OCI-LY7 (cell line): Measurements from ENCODE around the gene SRSF9. TPM values are rescaled to one million over a fixed set of nuclear protein-coding genes. Genes with fewer than 3 reads are reported as not detected.

Experiments used
- BruUV-seq: library from RNA; stranded (reverse); fragments of 400-500 nt; replicated peaks from 2 replicates; lab custom pipeline; 2021; lab: Mats Ljungman, UMichigan
- CTCF ChIA-PET: fragments of 300-600 bp; sonication (Branson Sonifier 250); formaldehyde crosslinking; loops from one replicate; lab custom pipeline; 2022; ENCODE audit warnings: antibody characterized with exemption; ENCODE audit not compliant: unreplicated experiment; lab: Charles Lee
- POLR2A ChIA-PET: fragments of 300-600 bp; sonication (Branson Sonifier 250); formaldehyde crosslinking; loops from one replicate; lab custom pipeline; 2022; ENCODE audit warnings: antibody characterized with exemption; lab: Charles Lee
- DNase-seq: peaks from one replicate; pipeline ENCODE4 v3.0.0-alpha.2; 2015; ENCODE audit warnings: low spot score
- H2AFZ ChIP-seq: fragments of 200-600 bp; sonication (generic), shearing (Covaris generic); 2 replicates; pipeline ENCODE4 v1.6.1; 2014; ENCODE audit warnings: mild to moderate bottlenecking, antibody characterized with exemption, low read length, moderate library complexity
- H3K27ac ChIP-seq: fragments of 200-600 bp; sonication (generic); 2 replicates; pipeline ENCODE4 v1.5.1; 2014; ENCODE audit warnings: mixed run types, low read depth, mild to moderate bottlenecking, moderate library complexity, low read length, inconsistent platforms; ENCODE audit not compliant: poor library complexity, severe bottlenecking
- H3K36me3 ChIP-seq: fragments of 200-600 bp; sonication (generic); 2 replicates; pipeline ENCODE4 v1.6.1; 2014; ENCODE audit warnings: mild to moderate bottlenecking, antibody characterized with exemption, low read length, moderate library complexity, mixed read lengths; ENCODE audit not compliant: insufficient read depth
- H3K4me1 ChIP-seq: fragments of 200-600 bp; sonication (generic); 2 replicates; pipeline ENCODE4 v1.5.1; 2014; ENCODE audit warnings: mild to moderate bottlenecking, low read length; ENCODE audit not compliant: insufficient read depth, poor library complexity, severe bottlenecking
- H3K4me2 ChIP-seq: fragments of 200-600 bp; sonication (generic); 2 replicates; pipeline ENCODE4 v1.6.1; 2014; ENCODE audit warnings: mild to moderate bottlenecking, low read length
- H3K4me3 ChIP-seq: fragments of 200-600 bp; sonication (generic); 2 replicates; pipeline ENCODE4 v1.5.1; 2014; ENCODE audit warnings: mild to moderate bottlenecking, low read depth, low read length; ENCODE audit not compliant: poor library complexity, severe bottlenecking
- H3K79me2 ChIP-seq: fragments of 200-600 bp; sonication (generic); 2 replicates; pipeline ENCODE4 v1.6.1; 2016; ENCODE audit warnings: low read depth, mild to moderate bottlenecking, low read length, moderate library complexity, mixed read lengths; ENCODE audit not compliant: insufficient read depth
- H3K9me2 ChIP-seq: fragments of 200-600 bp; sonication (generic); 2 replicates; pipeline ENCODE4 v1.6.1; 2016; ENCODE audit warnings: mild to moderate bottlenecking, low read length, mixed read lengths; ENCODE audit not compliant: insufficient read depth
- H3K9me3 ChIP-seq: fragments of 200-600 bp; sonication (generic); 2 replicates; pipeline ENCODE4 v1.6.1; 2014; ENCODE audit warnings: mild to moderate bottlenecking, mixed run types, low read length, mixed read lengths
- H4K20me1 ChIP-seq: fragments of 200-600 bp; sonication (generic); 2 replicates; pipeline ENCODE4 v1.6.1; 2014; ENCODE audit warnings: mild to moderate bottlenecking, antibody characterized with exemption, low read length, moderate library complexity, mixed read lengths; ENCODE audit not compliant: insufficient read depth
- CTCF ChIP-seq: fragments of 200-600 bp; sonication (generic); conservative IDR thresholded peaks from 2 replicates; pipeline ENCODE4 v1.5.1; 2014; ENCODE audit warnings: mild to moderate bottlenecking, antibody characterized with exemption, low read length, moderate library complexity, mixed read lengths
- EZH2phosphoT487 ChIP-seq: fragments of 200-600 bp; sonication (generic); IDR thresholded peaks from 2 replicates; pipeline ENCODE4 v1.6.1; 2018; ENCODE audit warnings: low read depth, borderline replicate concordance, mild to moderate bottlenecking, mixed run types, antibody characterized with exemption, low read length, moderate library complexity, mixed read lengths
- intact Hi-C: fragments of 100-400 bp; cut with micrococcal nuclease; formaldehyde crosslinking; loops from one replicate; pipeline ENCODE4 v1.10.0; 2022; ENCODE audit not compliant: unreplicated experiment
- total RNA-seq, 2 experiments: library from RNA; depleted of rRNA in 1 of 2; stranded (reverse); fragments of >200 nt in 1 of 2; shearing (Covaris generic) in 1 of 2; gene quantifications; 2 replicates each; pipeline ENCODE4 v1.2.3, GENCODE V29; 2014 to 2022

Gene SRSF9
- total RNA-seq, 2 experiments from 2014 or later = 203 to 295 TPM

DNA sequence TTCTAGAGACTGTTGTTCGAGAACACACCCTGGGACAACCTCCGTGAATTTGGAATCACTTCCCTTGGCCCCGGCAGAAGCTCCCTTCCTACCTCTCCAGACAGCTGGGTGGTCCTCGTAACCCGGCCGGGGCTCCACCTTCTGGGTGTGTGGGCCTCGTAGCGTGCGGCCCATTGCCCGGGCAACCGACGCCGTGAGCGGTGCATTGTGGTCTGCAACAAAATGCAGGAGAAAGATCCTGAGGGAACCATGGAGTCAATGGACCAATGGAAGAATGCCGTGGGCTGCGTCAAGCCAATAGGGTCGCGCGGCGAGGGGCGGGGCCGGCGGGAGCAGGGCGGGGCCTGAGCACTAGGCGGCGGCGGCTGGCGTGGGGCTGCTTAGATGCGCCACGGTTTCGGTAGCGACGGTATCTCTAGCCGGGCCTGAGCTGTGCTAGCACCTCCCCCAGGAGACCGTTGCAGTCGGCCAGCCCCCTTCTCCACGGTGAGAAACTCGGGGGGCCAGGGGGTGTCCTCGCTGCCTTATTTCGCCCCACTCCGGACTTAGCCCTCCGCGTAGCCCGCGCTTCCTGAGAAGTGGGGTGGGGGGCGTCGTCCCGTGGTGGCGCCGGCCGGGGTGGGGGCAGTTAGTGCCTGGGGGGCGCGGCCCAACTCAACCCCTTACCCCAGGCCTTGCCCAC lies 26.3 kb upstream of the SRSF9 start, which contains the start of gene DYNLL1:
DYNLL1 (plus strand) TSS at position 383 of the 682 bp plus-strand sequence. CDS start 309 bp downstream, outside the sequence.
- Histone ChIP-seq H3K9me2 (no peaks in the 10 kb centered on the region), H3K36me3 (peaks cover 37% of the 10 kb centered on the region), H3K79me2 (peaks cover 37% of the 10 kb centered on the region), H3K4me1 (peaks cover 23% of the 10 kb centered on the region), H4K20me1 (peaks cover 11% of the 10 kb centered on the region), H3K4me2 (peak within 1 kb of the TSS; percentile 99), H2AFZ (peak within 1 kb of the TSS; percentile 88), H3K27ac (peak within 1 kb of the TSS; percentile 71), H3K9me3 (no peaks in the 10 kb centered on the region), H3K4me3 (peak within 1 kb of the TSS; percentile 79)
- no TSS peak for BruUV-seq
- ChIA-PET CTCF (no interaction called here), POLR2A (interaction anchor here (0.6 to 1.9 kb wide), 7 partner anchors 10 to 205 kb away, joined by 3 to 8 read pairs (median 4); partner anchors contain the start of gene POP5)
- intact Hi-C loops = loop anchor here (1.0 to 2.0 kb wide), 2 partner anchors 27 to 57 kb away; partner anchors contain the start of genes COX6A1 and SRSF9
- peak; percentile 98 for DNase-seq
- no peak for TF ChIP-seq CTCF
- no peak for TF ChIP-seq EZH2phosphoT487

DNA sequence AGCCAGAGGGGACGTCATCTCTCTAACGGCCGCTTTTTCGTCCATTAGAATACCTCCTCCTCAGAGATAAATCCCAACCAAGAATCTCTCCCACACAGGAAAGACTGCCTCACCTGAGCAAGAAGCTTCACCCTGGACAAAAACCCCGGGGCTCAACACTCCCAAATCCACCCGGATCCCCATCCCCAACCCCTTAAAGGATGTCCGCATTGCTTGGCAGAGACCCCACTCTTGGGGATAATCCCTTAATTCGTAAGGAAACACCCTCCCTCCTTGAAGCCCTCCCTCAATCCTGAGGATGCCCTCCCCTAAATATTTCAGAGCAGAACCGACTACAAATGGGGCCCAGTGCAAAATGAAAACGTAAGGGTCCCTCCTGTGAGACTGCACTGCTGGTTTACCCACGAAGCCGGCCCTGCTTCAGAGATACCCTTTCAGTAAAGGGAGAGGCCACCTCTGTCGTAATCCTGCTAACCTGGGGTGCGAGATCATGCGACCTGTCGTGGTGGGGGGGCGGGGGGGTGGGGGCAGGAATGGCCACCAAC lies 25.7 kb upstream of the SRSF9 start:
- TF ChIP-seq CTCF = no peak
- no peak for TF ChIP-seq EZH2phosphoT487
- H3K4me2 ChIP-seq = peak overlapping the region; percentile 99
- peak overlapping the region; percentile 20 for H3K27ac ChIP-seq
- intact Hi-C loops = no loop called here
- BruUV-seq = no TSS peak
- H3K9me3 ChIP-seq = no peaks in the 10 kb centered on the region
- POLR2A ChIA-PET = interaction anchor here (0.7 to 1.9 kb wide), 8 partner anchors 9 to 204 kb away, joined by 3 to 8 read pairs (median 4); partner anchors contain the start of gene POP5
- no peaks in the 10 kb centered on the region for H3K9me2 ChIP-seq
- H3K36me3 ChIP-seq = peaks cover 31% of the 10 kb centered on the region
- H3K79me2 ChIP-seq = peaks cover 37% of the 10 kb centered on the region
- CTCF ChIA-PET = no interaction called here
- peak overlapping the region; percentile 79 for H3K4me3 ChIP-seq
- H4K20me1 ChIP-seq = peaks cover 11% of the 10 kb centered on the region
- peaks cover 23% of the 10 kb centered on the region for H3K4me1 ChIP-seq
- no peak for DNase-seq
- H2AFZ ChIP-seq = peak overlapping the region; percentile 88
